ENCODE results near the gene SLC35F3.
"Not testable (repeated sequence)": the region's sequence is repeated elsewhere in the genome, so short reads cannot be mapped to it uniquely, and the experiment has no call there.

The SLC35F3 gene

GRCh38 chr1:234270093-234270492, 365.6 kb downstream of the SLC35F3 start:
- no peak for DNase-seq

GRCh38 chr1:234270581-234271242, 366.2 kb downstream of the SLC35F3 start:
- DNase-seq = no peak

- no peak for DNase-seq
These were observed 366.7 kb downstream of the SLC35F3 start for GRCh38 chr1:234271243-234271606.

- no peak for DNase-seq
These were observed 368.3 kb downstream of the SLC35F3 start for GRCh38 chr1:234272656-234273312.

- no peak for DNase-seq
These were observed 369.5 kb downstream of the SLC35F3 start for GRCh38 chr1:234273981-234274380.

- no peak for DNase-seq
These were observed 371.8 kb downstream of the SLC35F3 start for GRCh38 chr1:234276151-234276788.

- DNase-seq = no peak
These were observed 372.8 kb downstream of the SLC35F3 start for GRCh38 chr1:234277161-234277868.

GRCh38 chr1:234279021-234279420, 374.5 kb downstream of the SLC35F3 start:
- DNase-seq = no peak

GRCh38 chr1:234280500-234280899, 376.0 kb downstream of the SLC35F3 start:
- no peak for DNase-seq

GRCh38 chr1:234281826-234282489, 377.5 kb downstream of the SLC35F3 start:
- DNase-seq = no peak

GRCh38 chr1:234286206-234286605, 381.7 kb downstream of the SLC35F3 start:
- DNase-seq = no peak

- DNase-seq = no peak
These were observed 384.5 kb downstream of the SLC35F3 start for GRCh38 chr1:234288946-234289345.

GRCh38 chr1:234289538-234290305, 385.2 kb downstream of the SLC35F3 start:
- DNase-seq = no peak

- DNase-seq = no peak
These were observed 387.5 kb downstream of the SLC35F3 start for GRCh38 chr1:234292011-234292410.

GRCh38 chr1:234292548-234292947, 388.1 kb downstream of the SLC35F3 start:
- DNase-seq = no peak

GRCh38 chr1:234294109-234294817, 389.8 kb downstream of the SLC35F3 start:
- DNase-seq = no peak

- DNase-seq = no peak
These were observed 390.6 kb downstream of the SLC35F3 start for GRCh38 chr1:234295068-234295467.

- no peak for DNase-seq
These were observed 391.1 kb downstream of the SLC35F3 start for GRCh38 chr1:234295626-234296025.

- DNase-seq = no peak
These were observed 392.0 kb downstream of the SLC35F3 start for GRCh38 chr1:234296496-234296895.

GRCh38 chr1:234297668-234298067, 393.2 kb downstream of the SLC35F3 start:
- DNase-seq = no peak

GRCh38 chr1:234300096-234300495, 395.6 kb downstream of the SLC35F3 start:
- no peak for DNase-seq

GRCh38 chr1:234301663-234302062, 397.2 kb downstream of the SLC35F3 start:
- DNase-seq = not testable (repeated sequence)
